Thyroid gland (tissue), 4 donors: Measurements from ENCODE around the gene INPP4B.

Experiments
- CTCF ChIP-seq, 6 experiments: fragments of 200-600 bp in 3 of 6; fragments of 450-650 bp in 3 of 6; sonication (generic) in 3 of 6; IDR thresholded peaks; one replicate each; pipeline ENCODE4 v1.5.1; 2016 to 2019; ENCODE audit warnings: antibody characterized with exemption in 6 of 6, mild to moderate bottlenecking in 2 of 6, inconsistent platforms in 1 of 6, moderate library complexity in 1 of 6
- POLR2A ChIP-seq, 2 donors: fragments of 450-650 bp; IDR thresholded peaks; one replicate each; pipeline ENCODE4 v1.6.1; 2017; ENCODE audit warnings: antibody characterized with exemption in 2 of 2, mild to moderate bottlenecking in 2 of 2, moderate library complexity in 1 of 2

GRCh38 chr4:142813388-142813787, 32.7 kb downstream of the INPP4B start:
- TF ChIP-seq CTCF (IDR thresholded peaks at IDR 0.05) (no peak), POLR2A (IDR thresholded peaks at IDR 0.05) (no peak)
